Fibroblast of skin of scalp (primary cell): ENCODE data around the gene CNTROB.
A peak's percentile ranks its signal among the peaks of the same experiment; 100 is the strongest.

Source experiments
- DNase-seq: peaks from one replicate; pipeline ENCODE4 v3.0.0-alpha.2; 2013

Gene CNTROB

DNA sequence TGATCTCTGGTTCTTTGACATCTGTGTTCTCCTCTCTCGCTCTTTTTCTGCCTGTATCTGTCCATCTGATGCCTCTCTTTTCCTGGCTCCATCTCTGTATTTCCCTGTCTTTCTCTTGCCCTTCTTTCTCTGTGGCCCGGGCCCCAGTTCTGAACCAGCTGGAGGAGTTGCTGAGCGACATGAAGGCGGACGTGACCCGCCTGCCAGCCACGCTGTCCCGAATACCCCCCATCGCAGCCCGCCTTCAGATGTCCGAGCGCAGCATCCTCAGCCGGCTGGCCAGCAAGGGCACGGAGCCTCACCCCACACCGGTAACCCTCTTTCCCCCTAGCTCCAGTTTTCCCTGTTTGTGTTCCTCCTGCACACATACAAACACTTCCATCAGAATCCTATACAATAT, 21.7 kb upstream of the CNTROB start:
- DNase-seq, result no peak

DNA sequence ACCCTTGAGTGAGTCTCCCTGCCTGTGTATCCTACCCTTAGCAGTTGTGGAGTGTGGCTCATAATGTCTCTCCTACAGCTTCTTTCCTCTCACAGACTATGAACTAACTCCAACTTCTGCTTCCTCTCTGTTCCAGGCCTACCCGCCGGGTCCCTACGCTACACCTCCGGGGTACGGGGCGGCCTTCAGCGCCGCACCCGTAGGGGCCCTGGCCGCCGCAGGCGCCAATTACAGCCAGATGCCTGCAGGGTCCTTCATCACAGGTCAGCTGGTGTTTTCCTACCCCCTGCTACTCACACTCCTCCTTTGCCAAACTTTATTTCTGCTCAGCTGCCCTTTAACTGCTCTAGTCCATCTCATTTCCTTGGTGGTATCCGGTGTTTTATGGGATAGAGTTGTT, 21.3 kb upstream of the CNTROB start:
- DNase-seq, result no peak

DNA sequence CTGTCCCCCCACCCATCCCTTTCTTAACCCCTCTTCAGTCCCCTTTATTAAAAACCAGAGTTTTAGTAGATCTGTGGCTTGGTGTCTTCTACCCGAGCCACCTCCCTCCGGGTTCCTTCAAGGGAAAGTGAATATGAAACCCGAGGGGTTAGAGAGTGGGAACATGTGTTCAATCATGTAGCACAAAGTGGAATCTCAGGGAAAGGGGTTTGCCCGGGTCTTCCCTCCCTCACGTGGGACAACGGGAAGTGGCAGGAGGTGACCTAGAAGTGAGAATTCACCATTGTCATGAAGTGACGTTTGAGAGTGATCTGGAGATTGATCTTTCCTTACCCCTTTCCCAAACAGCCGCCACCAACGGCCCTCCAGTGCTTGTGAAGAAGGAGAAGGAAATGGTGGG, 20.9 kb upstream of the CNTROB start:
- no peak for DNase-seq

- DNase-seq, result peak; percentile 76
Measured at GRCh38 chr17:7912927-7913524, 19.0 kb upstream of the CNTROB start.

- no peak for DNase-seq
Measured at GRCh38 chr17:7915179-7915610, 16.8 kb upstream of the CNTROB start.

DNA sequence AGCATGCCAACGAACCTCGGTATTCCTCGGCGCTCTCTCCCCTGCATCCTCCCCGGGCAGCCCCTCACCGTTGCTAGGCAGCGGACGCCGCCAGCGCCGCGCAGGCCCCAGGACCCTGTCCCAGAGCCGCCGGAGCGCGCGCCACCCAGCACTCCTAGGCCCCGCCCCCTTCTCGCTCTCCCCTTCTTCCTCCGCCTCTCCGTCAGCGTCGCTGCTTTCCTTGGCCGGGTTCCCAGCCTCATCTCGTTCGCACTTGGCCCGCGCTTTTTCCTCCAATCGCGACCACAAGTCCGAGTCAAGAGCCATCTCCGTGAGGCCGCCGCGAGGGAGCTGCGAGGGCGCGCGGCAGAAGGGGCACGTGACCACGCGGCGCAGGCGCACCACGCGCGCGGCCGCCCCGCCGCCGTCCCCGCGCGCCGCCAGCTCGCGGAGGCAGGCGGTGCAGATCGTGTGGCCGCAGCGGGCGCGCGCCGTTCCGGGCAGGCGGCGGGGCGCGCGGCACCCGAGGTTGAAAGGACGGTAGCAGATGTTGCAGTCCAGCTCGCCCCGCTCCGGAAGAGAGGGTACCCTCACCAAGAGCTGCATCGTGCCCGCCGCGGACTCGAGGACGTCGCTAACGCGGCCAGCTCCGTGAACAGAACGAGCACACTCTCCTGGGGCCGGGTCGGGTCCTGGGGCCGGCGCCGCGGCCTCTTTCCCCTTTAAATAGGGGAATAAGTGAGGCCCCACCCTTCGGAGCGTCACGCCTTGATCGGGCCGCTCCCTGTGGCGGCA, 16.2 kb upstream of the CNTROB start, which contains the start of gene RNF227:
RNF227 (minus strand) TSS at position 679 of the 774 bp plus-strand sequence; CDS start at position 585, 94 bp downstream.
- DNase-seq, result peak; percentile 98

DNA sequence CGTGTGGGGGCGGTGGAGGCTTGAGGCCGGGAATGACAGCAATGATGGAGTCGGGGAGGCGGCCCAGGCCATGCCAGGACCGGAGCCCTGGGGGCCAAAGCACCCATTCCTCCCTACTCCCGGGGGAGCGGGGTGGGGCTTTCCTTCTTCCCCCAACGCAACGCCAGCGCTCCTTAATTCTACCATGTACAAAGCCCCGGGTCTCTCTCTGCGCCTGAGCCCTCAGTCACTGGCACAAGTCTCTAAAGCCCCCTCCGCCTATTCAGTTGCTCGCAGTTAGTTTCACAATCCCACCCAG, 15.7 kb upstream of the CNTROB start:
- no peak for DNase-seq

GRCh38 chr17:7916808-7917207, 15.2 kb upstream of the CNTROB start:
- peak; percentile 41 for DNase-seq

- DNase-seq, result no peak
Measured at GRCh38 chr17:7922269-7922844, 9.6 kb upstream of the CNTROB start.

DNA sequence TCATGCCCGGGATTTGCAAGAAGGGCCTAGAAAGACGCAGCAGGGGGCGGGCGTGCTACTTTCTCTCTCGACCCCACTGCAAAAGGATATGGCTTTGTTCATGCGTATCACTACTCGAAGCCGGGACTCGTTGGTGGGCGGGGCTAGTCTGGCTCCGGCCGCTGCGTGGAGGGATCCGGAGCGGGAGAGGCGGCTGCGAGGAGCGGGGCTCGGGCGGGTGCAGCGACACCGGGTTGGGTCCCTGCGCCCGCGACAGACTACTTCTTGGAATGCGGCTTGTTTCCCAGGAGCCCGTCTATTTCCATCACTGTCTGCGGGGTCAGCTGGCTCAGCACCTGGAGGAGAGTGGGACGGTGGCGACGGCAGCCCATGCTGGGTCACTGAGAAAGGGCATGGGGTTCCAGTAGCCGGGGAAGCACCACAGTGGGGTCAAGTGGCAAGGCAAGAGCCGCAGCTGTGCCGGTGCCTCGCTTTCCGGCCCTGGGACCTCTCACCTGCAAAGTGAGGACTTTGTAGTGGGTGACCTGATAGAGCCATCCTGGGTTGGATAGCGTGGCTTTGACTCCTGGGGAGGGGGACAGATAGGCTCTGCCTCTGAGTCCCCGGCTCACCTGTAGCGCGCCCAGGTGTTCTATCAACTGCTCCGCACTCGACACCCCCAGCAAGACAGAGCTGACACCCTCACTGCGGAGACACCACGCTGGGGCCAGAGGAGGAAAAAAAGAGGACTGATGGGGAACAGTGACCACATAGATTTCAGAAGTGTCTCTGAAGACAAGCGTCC, 9.0 kb upstream of the CNTROB start:
- peak; percentile 83 for DNase-seq

DNA sequence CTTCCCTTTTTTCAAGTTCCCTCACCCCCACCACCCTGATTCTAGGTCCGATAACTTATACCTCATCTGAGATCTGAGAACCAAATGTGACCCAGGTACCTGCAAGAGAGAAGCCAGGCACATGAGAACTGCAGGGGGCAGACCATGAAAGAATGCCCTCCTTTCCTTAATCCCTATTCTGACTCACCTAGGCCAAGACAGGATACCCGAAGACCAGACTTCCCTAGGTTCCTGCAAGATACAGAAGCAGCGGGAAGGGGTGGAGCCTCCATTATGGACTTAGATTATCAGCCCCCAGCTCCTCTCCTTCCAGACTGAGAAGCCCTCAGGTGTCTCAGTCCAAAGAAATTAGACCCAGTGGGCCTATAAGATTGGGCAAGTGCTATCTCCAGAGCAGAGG, 4.4 kb upstream of the CNTROB start:
- DNase-seq, result no peak

DNA sequence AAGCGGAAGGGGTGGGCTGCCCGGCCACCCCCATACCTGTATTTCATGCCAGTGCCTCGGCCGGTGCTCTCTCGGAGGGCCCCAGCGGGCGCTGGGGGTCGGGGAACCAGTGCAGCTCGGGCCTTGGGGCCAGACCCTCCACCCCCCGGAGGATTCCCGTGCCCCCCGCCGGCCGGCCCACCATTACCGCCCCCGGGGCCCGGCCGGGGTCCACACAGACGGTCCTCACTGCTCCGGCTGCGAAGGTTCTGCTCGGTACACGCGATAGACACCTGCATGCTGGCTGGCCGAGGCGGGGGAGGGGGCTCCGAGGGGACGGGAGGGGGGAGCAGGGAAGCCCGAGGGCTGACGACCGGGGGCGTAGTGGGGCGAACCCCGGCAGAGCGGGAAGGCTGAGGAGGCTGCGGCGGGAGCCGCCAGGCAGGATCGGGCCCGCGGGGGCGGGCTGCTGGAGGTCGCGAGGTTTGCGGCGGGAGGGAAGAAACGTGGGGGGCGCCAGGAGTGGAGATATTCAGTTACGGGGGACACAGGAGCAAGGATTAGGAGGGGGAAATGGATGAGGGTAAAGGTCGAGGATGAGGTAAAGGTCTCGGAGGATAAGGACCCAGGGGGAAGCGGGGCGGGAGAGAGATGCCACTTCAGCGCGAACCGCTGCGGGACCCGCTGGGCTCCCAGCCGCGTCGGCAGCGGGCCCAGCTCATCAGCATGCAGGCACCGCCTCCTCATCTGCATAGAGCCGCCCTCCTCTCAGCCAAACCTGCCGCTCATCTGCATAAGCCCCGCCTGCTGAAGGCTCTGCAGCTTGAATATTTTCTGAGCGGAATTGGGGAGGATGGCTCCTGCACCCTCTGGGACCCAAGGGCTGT, 2.6 kb upstream of the CNTROB start, which contains the start of gene KCNAB3:
KCNAB3 (minus strand) TSS at position 699 of the 866 bp plus-strand sequence; CDS start at position 278, 421 bp downstream.
- DNase-seq, result peak; percentile 79

- no peak for DNase-seq
Measured at GRCh38 chr17:7930841-7931631, 970 bp upstream of the CNTROB start.

GRCh38 chr17:7932483-7932891, 481 bp downstream of the CNTROB start:
- peak; percentile 13 for DNase-seq

DNA sequence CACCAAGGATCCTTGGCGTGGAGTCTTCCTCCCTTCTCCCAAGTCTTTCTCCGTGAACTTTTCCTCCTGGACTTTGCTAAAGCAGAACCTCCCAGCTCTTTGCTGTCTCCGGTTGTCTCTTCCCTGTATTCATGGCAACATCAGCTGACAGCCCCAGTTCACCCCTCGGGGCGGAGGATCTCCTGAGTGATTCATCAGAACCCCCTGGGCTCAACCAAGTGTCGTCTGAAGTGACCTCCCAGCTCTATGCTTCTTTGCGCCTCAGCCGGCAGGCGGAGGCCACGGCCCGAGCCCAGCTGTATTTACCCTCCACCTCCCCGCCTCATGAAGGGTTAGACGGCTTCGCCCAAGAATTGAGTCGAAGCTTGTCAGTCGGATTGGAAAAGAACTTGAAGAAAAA, 943 bp downstream of the CNTROB start:
- peak; percentile 73 for DNase-seq

- no peak for DNase-seq
Measured at GRCh38 chr17:7935859-7936258, 3.9 kb downstream of the CNTROB start.

GRCh38 chr17:7940034-7940433, 8.0 kb downstream of the CNTROB start:
- no peak for DNase-seq

DNA sequence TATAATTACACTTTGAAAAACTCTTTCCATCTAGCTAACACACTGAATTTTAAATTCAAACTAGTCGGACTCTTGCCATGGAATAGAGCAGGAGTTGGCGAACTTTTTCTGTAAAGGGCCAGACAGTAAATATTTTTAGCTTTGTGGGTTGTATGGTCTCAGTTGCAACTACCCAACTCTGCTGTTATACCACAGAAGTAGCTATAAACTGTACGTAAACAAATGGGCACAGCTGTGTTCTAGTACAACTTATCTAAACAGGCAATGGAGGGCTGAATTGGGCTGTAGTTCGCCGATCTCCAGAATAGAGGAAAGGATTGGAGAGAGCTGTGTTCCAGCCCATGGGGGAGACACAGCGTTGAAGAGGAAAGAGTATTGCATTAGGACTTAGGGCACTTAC, 8.7 kb downstream of the CNTROB start:
- DNase-seq, result no peak

DNA sequence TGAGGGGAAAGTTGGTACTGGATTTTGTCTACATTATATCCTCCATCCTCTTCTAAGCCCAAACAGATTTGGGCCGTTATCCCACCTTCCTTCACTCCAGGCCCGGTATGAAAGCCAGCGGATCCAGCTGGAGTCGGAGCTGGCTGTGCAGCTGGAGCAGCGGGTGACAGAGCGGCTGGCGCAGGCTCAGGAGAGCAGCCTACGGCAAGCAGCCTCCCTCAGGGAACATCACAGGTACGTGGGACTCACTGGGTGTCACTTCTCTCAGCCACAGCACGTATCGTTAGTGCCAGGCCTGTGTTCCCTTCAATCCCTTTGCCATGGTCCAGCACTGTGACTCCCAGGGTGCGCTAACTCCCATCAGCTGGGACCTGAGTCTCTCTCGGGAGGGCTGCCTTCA, 11.3 kb downstream of the CNTROB start:
- no peak for DNase-seq

GRCh38 chr17:7944326-7944725, 12.3 kb downstream of the CNTROB start:
- DNase-seq, result no peak

- no peak for DNase-seq
Measured at GRCh38 chr17:7945651-7946050, 13.6 kb downstream of the CNTROB start.
